Mononuclear cell (primary cell): Measurements from ENCODE around the gene MAP3K5. TPM values are rescaled to one million over a fixed set of nuclear protein-coding genes. Genes with fewer than 3 reads are reported as not detected.
A peak's percentile ranks its signal among the peaks of the same experiment; 100 is the strongest.
"Not testable (repeated sequence)": the region's sequence is repeated elsewhere in the genome, so short reads cannot be mapped to it uniquely, and the experiment has no call there.

ENCODE experiments used
- H3K27me3 ChIP-seq: 2 replicates; pipeline ENCODE4 v1.6.0; 2011; ENCODE audit warnings: low read length, control low read depth; ENCODE audit not compliant: insufficient read depth
- H3K4me1 ChIP-seq: 2 replicates; pipeline ENCODE4 v1.5.1; 2011; ENCODE audit warnings: mild to moderate bottlenecking, low read length, control low read depth; ENCODE audit not compliant: insufficient read depth
- H3K4me3 ChIP-seq: 2 replicates; pipeline ENCODE4 v1.5.1; 2011; ENCODE audit warnings: mild to moderate bottlenecking, low read length, moderate library complexity
- H3K9me3 ChIP-seq: 2 replicates; pipeline ENCODE4 v1.5.1; 2011; ENCODE audit warnings: low read depth, mild to moderate bottlenecking, control low read depth, low read length
- total RNA-seq: library from RNA; depleted of rRNA; stranded (reverse); fragments of >200 nt; gene quantifications from one replicate; pipeline ENCODE4 v1.2.3, GENCODE V29; 2012

The MAP3K5 gene, protein sequence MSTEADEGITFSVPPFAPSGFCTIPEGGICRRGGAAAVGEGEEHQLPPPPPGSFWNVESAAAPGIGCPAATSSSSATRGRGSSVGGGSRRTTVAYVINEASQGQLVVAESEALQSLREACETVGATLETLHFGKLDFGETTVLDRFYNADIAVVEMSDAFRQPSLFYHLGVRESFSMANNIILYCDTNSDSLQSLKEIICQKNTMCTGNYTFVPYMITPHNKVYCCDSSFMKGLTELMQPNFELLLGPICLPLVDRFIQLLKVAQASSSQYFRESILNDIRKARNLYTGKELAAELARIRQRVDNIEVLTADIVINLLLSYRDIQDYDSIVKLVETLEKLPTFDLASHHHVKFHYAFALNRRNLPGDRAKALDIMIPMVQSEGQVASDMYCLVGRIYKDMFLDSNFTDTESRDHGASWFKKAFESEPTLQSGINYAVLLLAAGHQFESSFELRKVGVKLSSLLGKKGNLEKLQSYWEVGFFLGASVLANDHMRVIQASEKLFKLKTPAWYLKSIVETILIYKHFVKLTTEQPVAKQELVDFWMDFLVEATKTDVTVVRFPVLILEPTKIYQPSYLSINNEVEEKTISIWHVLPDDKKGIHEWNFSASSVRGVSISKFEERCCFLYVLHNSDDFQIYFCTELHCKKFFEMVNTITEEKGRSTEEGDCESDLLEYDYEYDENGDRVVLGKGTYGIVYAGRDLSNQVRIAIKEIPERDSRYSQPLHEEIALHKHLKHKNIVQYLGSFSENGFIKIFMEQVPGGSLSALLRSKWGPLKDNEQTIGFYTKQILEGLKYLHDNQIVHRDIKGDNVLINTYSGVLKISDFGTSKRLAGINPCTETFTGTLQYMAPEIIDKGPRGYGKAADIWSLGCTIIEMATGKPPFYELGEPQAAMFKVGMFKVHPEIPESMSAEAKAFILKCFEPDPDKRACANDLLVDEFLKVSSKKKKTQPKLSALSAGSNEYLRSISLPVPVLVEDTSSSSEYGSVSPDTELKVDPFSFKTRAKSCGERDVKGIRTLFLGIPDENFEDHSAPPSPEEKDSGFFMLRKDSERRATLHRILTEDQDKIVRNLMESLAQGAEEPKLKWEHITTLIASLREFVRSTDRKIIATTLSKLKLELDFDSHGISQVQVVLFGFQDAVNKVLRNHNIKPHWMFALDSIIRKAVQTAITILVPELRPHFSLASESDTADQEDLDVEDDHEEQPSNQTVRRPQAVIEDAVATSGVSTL (N-terminal part only)
- 27.8 TPM for total RNA-seq

DNA sequence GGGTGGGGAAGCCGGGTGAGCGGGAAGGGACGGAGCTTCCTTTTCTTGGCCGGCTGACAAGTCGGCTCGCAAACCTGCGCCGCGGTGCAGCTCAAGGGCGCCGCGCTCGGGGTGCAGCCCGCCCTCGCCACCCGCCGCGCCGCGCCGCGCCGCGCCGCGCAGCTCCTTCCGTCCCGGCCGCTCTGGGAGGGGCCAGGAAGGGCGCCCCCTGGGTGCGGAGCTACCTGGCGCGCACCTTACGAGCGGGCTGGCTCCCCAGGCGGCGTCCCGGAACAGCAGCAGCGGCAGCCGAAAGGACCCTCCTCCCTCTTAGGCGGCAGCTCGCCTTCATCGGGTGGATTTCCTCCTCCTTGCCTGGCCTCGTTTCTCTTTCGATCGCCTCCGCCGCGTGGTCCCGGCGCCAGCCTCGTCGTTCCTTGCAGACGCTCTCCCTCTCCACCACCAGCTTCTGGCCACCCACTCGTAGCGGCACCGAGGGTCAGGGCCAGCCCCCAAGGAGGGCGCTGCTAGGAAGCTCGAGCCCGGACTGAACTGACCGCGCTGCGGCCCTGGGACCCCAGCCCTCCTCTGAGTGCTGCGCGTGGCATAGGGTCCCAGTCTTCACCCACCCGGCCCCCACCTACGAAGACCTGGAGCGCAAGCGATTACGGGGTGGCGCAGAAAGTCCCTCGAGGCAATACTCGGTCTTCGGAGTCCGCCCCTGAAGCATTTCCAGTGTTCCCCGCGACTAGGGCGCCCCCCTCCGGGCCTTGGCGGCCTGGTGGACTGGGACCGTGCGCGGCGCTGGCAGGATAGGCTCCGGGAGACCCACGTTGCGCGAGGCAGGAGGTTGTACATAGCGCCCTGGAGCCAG is at the start of gene MAP3K5:
Gene MAP3K5 (minus strand): TSS at position 68 of the 853 bp plus-strand sequence. CDS start 320 bp downstream, outside the sequence.
- Histone ChIP-seq H3K9me3 (no peaks in the 10 kb centered on the region), H3K4me3 (peak within 1 kb of the TSS; percentile 90), H3K4me1 (peaks cover 33% of the 10 kb centered on the region), H3K27me3 (no peaks in the 10 kb centered on the region)

DNA sequence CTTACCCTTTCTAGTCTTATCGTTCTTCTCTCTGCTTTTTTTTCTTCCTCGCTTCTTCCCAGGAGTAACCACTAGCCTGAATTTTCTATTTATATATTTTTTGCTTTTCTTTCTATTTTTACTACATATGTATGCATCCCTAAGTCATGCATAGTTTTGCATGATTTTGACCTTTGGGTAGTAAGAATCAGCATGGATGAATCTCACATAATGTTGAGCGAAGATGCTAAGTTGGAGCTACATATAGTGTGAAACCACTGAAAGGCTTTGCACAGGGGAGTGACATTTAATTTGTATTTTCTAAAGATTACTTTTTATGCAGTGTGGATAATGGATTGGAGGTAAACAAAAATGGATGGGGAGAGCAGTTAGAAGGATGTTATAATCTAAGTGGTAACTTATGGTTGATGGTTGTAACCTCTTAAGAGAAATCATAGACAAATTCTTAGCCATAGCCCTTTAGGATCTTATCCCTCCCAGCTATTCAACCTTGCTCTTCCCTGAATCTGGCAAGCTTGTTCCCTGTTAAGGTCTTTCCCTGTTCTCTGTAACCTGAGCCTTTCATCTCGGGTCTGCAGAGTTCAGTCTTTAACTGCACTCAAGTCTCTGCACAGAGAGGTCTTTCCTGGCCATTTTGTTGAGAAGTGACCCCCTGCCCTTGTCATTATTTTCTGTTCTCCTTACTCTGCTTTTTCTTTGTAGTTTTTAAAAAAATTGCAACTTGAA is 48.2 kb upstream of the MAP3K5 start:
- Histone ChIP-seq H3K27me3 (no peaks in the 10 kb centered on the region), H3K9me3 (no peaks in the 10 kb centered on the region), H3K4me1 (no peaks in the 10 kb centered on the region), H3K4me3 (no peak overlapping the region)

DNA sequence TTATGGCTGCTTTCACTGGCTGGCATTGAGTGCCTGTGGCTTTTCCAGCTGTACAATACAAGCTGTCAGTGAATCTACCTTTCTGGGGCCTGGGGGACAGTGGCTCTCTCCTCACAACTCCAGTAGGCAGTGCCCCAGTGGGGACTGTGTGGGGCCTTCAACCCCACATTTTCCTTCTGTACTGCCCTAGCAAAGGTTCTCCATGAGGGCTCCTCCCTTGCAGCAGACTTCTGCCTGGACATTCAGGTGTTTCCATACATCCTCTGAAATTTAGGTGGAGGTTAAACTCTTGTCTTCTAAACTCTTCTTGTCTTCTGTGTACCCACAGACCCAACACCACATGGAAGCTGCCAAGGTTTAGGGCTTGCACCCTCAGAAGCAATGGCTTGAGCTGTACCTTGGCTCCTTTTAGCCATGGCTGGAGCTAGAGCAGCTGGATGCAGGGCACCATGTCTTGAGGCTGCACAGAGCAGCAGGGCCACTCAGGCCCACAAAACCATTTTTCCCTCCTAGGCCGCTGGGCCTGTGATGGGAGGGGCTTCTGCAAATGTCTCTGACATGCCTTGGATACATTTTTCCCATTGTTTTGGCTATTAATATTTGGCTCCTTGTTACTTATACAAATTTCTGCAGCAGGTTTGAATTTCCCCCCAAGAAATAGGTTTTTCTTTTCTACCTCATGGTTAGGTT is 39.7 kb upstream of the MAP3K5 start:
- H3K9me3 ChIP-seq, result peaks cover 11% of the 10 kb centered on the region
- H3K4me3 ChIP-seq, result no peak overlapping the region
- peaks cover 4% of the 10 kb centered on the region for H3K4me1 ChIP-seq
- no peaks in the 10 kb centered on the region for H3K27me3 ChIP-seq

DNA sequence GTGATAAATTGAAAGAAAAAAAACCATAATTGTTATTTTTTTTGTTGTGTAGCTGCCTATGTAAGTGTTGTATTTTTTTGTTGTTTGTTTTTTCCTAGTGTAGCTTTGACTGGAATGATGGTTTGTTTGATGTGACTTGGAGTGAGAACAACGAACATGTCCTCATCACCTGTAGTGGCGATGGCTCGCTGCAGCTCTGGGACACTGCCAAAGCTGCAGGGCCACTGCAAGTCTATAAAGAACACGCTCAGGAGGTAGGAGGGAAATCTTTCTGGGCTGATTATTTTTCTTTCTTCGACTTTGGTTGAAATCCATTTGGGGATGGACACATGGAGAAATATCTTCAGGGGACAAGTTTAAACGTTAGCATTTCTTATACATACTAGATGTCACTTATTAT is 33.9 kb upstream of the MAP3K5 start:
- Histone ChIP-seq H3K9me3 (no peaks in the 10 kb centered on the region), H3K4me3 (no peak overlapping the region), H3K4me1 (peaks cover 18% of the 10 kb centered on the region), H3K27me3 (no peaks in the 10 kb centered on the region)

DNA sequence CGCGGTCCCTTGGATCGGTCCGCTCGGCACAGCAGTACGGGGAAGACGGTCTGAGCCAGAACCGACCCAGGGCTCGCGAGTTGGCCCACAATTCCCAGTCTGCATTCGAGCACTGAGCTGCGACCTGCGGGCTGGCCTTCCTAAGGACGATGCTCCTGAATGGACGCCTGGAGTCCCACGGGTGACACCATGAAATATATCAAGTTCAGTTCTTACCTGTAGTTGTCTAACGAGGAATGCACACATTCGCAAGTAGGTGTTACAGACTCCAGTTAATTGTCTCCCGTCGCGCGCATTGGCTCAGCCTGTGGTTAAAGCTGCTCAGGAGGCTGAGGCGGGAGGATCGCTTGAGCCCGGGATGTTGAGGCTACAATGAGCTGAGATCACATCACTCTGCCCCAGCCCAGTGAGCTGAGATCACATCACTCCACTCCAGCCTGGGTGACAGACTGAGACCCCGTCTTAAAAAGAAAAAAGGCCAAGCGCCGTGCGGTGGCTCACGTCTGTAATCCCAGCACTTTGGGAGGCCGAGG is 30.9 kb upstream of the MAP3K5 start:
- peaks cover 14% of the 10 kb centered on the region for H3K4me1 ChIP-seq
- H3K27me3 ChIP-seq, result no peaks in the 10 kb centered on the region
- H3K4me3 ChIP-seq, result peak overlapping the region; percentile 64
- no peaks in the 10 kb centered on the region for H3K9me3 ChIP-seq

DNA sequence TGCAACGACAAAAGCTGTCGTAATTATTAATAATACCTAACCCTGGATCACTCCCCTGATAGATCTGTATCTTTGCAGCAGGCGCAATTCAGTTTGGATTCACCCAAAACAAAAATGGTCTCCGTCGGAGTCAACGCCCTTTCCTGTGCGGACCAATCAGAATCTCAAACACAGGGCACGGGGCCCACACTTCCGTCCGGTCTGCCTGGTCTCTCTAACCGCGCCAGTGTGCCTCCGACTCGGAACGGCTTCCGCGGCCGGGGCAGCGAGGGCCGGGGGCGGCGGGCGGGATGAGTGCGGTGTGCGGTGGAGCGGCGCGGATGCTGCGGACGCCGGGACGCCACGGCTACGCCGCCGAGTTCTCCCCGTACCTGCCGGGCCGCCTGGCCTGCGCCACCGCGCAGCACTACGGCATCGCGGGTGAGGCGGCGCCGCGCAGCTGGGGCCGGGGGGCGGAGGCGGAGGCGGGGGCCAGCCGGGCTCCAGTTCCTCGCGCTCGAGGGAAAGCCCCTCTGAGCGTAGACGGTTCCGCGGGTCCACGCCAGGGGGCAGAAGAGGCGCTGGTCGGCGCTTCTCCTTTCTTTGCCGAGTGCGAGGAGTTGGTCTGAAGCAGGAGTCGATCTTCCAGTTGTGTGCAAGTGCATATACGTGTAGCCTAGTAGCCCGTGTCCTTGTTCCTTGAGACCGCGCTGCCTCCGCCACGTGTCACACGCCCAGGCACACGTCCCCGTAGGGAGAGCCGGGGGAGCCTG is 30.3 kb upstream of the MAP3K5 start, which contains the start of gene PEX7:
Gene PEX7 (plus strand): TSS at position 217 of the 752 bp plus-strand sequence. CDS start 74 bp downstream, at position 291.
- Histone ChIP-seq H3K9me3 (no peaks in the 10 kb centered on the region), H3K4me3 (peak within 1 kb of the TSS; percentile 64)

DNA sequence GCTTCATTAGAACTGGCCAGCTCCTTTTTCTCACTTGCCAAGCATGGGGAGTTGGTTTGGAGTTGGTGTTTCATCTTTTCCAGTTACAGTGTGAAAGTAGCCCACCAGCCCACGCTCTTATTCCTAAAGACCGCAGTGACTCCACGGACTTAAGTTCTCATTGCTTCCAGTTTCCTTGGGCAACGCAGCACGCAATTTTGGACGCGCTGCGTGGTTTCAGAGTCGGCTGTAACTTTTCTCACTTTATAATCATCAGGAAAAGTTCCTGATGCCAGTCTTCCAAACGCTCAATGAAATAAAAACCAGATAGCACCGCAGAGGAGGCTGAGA is 29.7 kb upstream of the MAP3K5 start:
- H3K27me3 ChIP-seq, result no peaks in the 10 kb centered on the region
- H3K4me1 ChIP-seq, result peaks cover 14% of the 10 kb centered on the region
- H3K9me3 ChIP-seq, result no peaks in the 10 kb centered on the region
- peak overlapping the region; percentile 64 for H3K4me3 ChIP-seq

More for the DNA sequence above, 30.3 kb upstream of the MAP3K5 start, which contains the start of gene PEX7:
- H3K27me3 ChIP-seq, result no peaks in the 10 kb centered on the region
- H3K4me1 ChIP-seq, result peaks cover 14% of the 10 kb centered on the region

DNA sequence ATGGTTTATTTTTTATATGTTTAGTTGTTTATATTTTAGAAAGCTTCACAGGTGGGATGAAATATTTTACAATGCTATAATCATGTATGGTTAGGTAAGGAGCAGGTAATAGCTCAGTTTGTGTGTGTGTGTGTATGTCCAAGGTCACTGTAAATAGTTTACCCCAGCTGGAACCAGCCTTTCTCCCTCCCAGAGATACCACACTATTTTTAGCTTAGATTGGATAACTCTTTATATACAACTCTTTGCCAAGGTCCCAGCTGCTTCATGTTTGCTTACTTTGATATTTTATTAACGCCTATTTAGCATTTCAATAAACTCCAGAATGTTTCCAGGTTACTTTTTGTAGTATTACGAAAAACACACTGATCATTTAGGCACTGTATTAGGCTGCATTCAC is 28.3 kb upstream of the MAP3K5 start:
- peaks cover 4% of the 10 kb centered on the region for H3K27me3 ChIP-seq
- H3K4me3 ChIP-seq, result no peak overlapping the region
- H3K9me3 ChIP-seq, result no peaks in the 10 kb centered on the region
- peaks cover 14% of the 10 kb centered on the region for H3K4me1 ChIP-seq

DNA sequence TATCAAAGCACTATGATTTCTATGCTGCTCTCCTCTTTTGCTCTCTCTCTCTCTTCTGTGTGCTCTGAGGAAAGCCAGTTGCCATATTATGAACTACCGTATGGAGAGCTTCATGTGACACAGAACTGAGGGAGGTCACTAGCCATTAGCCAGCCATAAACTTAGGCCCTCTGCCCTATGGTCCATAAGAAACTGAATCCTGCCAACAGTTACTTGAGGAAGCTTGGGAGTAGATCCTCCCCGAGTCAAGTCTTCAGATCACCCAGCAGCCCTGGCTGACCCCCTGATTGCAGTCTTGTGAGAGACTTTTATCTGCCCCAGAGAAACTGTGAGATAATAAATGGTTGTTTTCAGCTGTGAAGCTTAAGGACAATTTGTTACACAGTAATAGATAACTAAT is 24.4 kb upstream of the MAP3K5 start:
- Histone ChIP-seq H3K27me3 (peaks cover 4% of the 10 kb centered on the region), H3K4me3 (no peak overlapping the region), H3K9me3 (no peaks in the 10 kb centered on the region), H3K4me1 (peaks cover 3% of the 10 kb centered on the region)

DNA sequence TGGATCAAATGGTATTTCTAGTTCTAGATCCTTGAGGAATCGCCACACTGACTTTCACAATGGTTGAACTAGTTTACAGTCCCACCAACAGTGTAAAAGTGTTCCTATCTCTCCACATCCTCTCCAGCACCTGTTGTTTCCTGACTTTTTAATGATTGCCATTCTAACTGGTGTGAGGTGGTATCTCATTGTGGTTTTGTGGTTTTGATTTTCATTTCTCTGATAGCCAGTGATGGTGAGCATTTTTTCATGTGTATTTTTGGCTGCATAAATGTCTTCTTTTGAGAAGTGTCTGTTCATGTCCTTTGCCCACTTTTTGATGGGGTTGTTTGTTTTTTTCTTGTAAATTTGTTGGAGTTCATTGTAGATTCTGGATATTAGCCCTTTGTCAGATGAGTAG is 23.3 kb upstream of the MAP3K5 start:
- not testable (repeated sequence) for H3K4me1 ChIP-seq, H3K9me3 ChIP-seq, H3K4me3 ChIP-seq

DNA sequence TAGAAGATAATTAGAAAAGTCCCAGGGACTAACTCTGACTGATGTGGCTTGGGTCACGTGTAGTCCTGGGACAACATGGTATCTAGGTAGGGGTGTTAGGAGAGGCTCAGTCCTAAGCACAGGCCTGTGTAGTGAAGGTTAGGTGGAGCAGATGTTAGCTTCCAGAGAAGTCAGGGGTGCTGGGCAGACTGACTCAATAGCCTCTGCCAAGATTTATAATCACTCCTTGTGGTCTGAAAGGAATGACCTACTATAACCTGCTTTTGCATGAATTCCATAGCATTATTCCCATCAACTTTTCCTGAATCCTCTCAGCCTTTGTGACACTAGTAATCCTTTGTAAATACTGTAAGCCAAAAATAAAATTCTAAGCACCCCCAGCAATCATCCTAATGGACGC is 19.9 kb upstream of the MAP3K5 start:
- Histone ChIP-seq H3K27me3 (peaks cover 4% of the 10 kb centered on the region), H3K4me1 (no peaks in the 10 kb centered on the region), H3K4me3 (no peak overlapping the region), H3K9me3 (no peaks in the 10 kb centered on the region)

More for the DNA sequence above, 23.3 kb upstream of the MAP3K5 start:
- not testable (repeated sequence) for H3K27me3 ChIP-seq

DNA sequence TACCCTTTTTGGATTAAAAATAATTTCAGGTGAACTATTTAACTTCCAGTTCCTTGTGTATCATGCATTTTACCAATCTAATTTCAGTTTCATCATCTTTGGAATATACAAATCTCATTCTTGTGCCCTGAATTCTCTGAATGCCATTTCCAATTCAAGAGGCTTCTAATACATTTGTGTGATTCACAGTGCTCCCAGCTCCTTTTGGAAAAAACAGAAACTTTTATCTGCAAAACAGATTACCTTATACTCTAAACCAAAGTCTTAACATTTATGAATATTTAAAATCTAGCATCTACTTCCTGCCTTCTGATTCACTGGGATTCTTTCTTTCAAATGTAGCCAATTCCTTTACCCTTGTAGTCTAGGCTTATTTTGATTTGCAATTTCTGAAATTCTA is 19.0 kb upstream of the MAP3K5 start:
- Histone ChIP-seq H3K27me3 (no peaks in the 10 kb centered on the region), H3K4me3 (no peak overlapping the region), H3K4me1 (no peaks in the 10 kb centered on the region), H3K9me3 (no peaks in the 10 kb centered on the region)
